Measurements from ENCODE around the gene BORCS5. TPM values are rescaled to one million over a fixed set of nuclear protein-coding genes. Genes with fewer than 3 reads are reported as not detected.
"Not testable (repeated sequence)": the region's sequence is repeated elsewhere in the genome, so short reads cannot be mapped to it uniquely, and the experiment has no call there.

The BORCS5 gene
- total RNA-seq, 1 experiment from 2014 or later: 7.8 TPM

- ChIA-PET CTCF (no interaction called here), POLR2A (no interaction called here)
- Histone ChIP-seq H3K4me1 (ENCODE audit: control insufficient read depth, insufficient read depth, low read length) (no peaks in the 10 kb centered on the region), H3K36me3 (ENCODE audit: control insufficient read depth, insufficient read depth, low read length) (no peaks in the 10 kb centered on the region), H3K4me3 (ENCODE audit: low read depth in 2 of 2, low read length in 2 of 2) (no peak overlapping the region), H3K9me3 (ENCODE audit: control insufficient read depth, insufficient read depth, low read depth, low read length) (no peaks in the 10 kb centered on the region), H3K27me3 (ENCODE audit: control insufficient read depth, insufficient read depth, low read length) (no peaks in the 10 kb centered on the region), H3K27ac (ENCODE audit: low read length) (no peak overlapping the region)
- TF ChIP-seq SIN3A (IDR thresholded peaks at IDR 0.05; ENCODE audit: borderline replicate concordance, insufficient read depth, low read depth, low read length): no peak
- TF ChIP-seq POLR2AphosphoS5 (IDR thresholded peaks at IDR 0.05; ENCODE audit: low read depth, low read length): no peak
- no peak for TF ChIP-seq REST (IDR thresholded peaks at IDR 0.05; ENCODE audit: insufficient read depth in 1 of 2, low read depth in 2 of 2, low read length in 1 of 2)
- TF ChIP-seq TCF7L2 (IDR thresholded peaks at IDR 0.05; ENCODE audit: low read depth, low read length): no peak
- no peak for TF ChIP-seq CTCF (IDR thresholded peaks at IDR 0.05)
- no TSS peak for BruUV-seq (replicated peaks)
- intact Hi-C loops (cut with micrococcal nuclease; ENCODE audit: unreplicated experiment) (no loop called here), in situ Hi-C loops (cut with HindIII; ENCODE audit: low pct_unique_long_range_greater_than_20kb, low sequenced_read_pairs) (no loop called here)
- DNase-seq (ENCODE audit: low read depth, low spot score) (no peak), ATAC-seq (no peak)
These were observed 144.2 kb downstream of the BORCS5 start for GRCh38 chr12:12501121-12501520.

GRCh38 chr12:12502130-12502814 is 145.4 kb downstream of the BORCS5 start:
- H3K27me3 ChIP-seq (ENCODE audit: control insufficient read depth, insufficient read depth, low read length); H3K36me3 ChIP-seq (ENCODE audit: control insufficient read depth, insufficient read depth, low read length); DNase-seq (ENCODE audit: low read depth, low spot score); H3K4me1 ChIP-seq (ENCODE audit: control insufficient read depth, insufficient read depth, low read length); H3K27ac ChIP-seq (ENCODE audit: low read length); CTCF ChIA-PET; intact Hi-C loops (cut with micrococcal nuclease; ENCODE audit: unreplicated experiment); in situ Hi-C loops (cut with HindIII; ENCODE audit: low pct_unique_long_range_greater_than_20kb, low sequenced_read_pairs); BruUV-seq (replicated peaks); H3K9me3 ChIP-seq (ENCODE audit: control insufficient read depth, insufficient read depth, low read depth, low read length); ATAC-seq; H3K4me3 ChIP-seq (ENCODE audit: low read depth in 2 of 2, low read length in 2 of 2): not testable (repeated sequence)
- POLR2A ChIA-PET: interaction anchor here (0.6 kb wide), 1 partner anchor 117 kb away, joined by 7 read pairs; no protein-coding TSS in a partner anchor

GRCh38 chr12:12502815-12503151 is 145.9 kb downstream of the BORCS5 start:
- ChIA-PET POLR2A (no interaction called here), CTCF (no interaction called here)
- no peaks in the 10 kb centered on the region for H3K9me3 ChIP-seq (ENCODE audit: control insufficient read depth, insufficient read depth, low read depth, low read length)
- no peaks in the 10 kb centered on the region for H3K4me1 ChIP-seq (ENCODE audit: control insufficient read depth, insufficient read depth, low read length)
- no peaks in the 10 kb centered on the region for H3K36me3 ChIP-seq (ENCODE audit: control insufficient read depth, insufficient read depth, low read length)
- H3K27ac ChIP-seq (ENCODE audit: low read length): no peak overlapping the region
- no TSS peak for BruUV-seq (replicated peaks)
- H3K27me3 ChIP-seq (ENCODE audit: control insufficient read depth, insufficient read depth, low read length): no peaks in the 10 kb centered on the region
- intact Hi-C loops (cut with micrococcal nuclease; ENCODE audit: unreplicated experiment): no loop called here
- no peak for ATAC-seq
- DNase-seq (ENCODE audit: low read depth, low spot score): no peak
- TF ChIP-seq REST (IDR thresholded peaks at IDR 0.05; ENCODE audit: insufficient read depth in 1 of 2, low read depth in 2 of 2, low read length in 1 of 2): no peak
- TF ChIP-seq TCF7L2 (IDR thresholded peaks at IDR 0.05; ENCODE audit: low read depth, low read length): no peak
- no peak for TF ChIP-seq SIN3A (IDR thresholded peaks at IDR 0.05; ENCODE audit: borderline replicate concordance, insufficient read depth, low read depth, low read length)
- no peak for TF ChIP-seq CTCF (IDR thresholded peaks at IDR 0.05)
- no peak for TF ChIP-seq POLR2AphosphoS5 (IDR thresholded peaks at IDR 0.05; ENCODE audit: low read depth, low read length)
- in situ Hi-C loops (cut with HindIII; ENCODE audit: low pct_unique_long_range_greater_than_20kb, low sequenced_read_pairs): no loop called here
- H3K4me3 ChIP-seq (ENCODE audit: low read depth in 2 of 2, low read length in 2 of 2): no peak overlapping the region

Measured in Panc1 (cell line).